Cardiac fibroblast (primary cell): Measurements from ENCODE around the gene MEI1.

Experiments
- DNase-seq, 2 donors: peaks; one replicate each; pipeline versions ENCODE4 v3.0.0 to v3.0.0-alpha.2; 2010; ENCODE audit warnings: low read depth in 2 of 2
- H3K4me3 ChIP-seq, 2 donors: replicated peaks in 1 of 2; 1 replicate in 1 of 2; 2 replicates in 1 of 2; pipeline ENCODE4 v1.5.1; 2011; ENCODE audit warnings: low read depth in 2 of 2, low read length in 2 of 2, mild to moderate bottlenecking in 2 of 2, moderate library complexity in 1 of 2
- CTCF ChIP-seq: IDR thresholded peaks from one replicate; pipeline ENCODE4 v1.5.1; 2011; ENCODE audit warnings: low read depth, mild to moderate bottlenecking, low read length, inconsistent platforms

The MEI1 gene

GRCh38 chr22:41758231-41758630 is 58.9 kb downstream of the MEI1 start:
- no peak for TF ChIP-seq CTCF
- DNase-seq = no peak
- H3K4me3 ChIP-seq = no peak overlapping the region

GRCh38 chr22:41762980-41763779 is 63.9 kb downstream of the MEI1 start:
- H3K4me3 ChIP-seq = no peak overlapping the region
- peak; percentile 30 for TF ChIP-seq CTCF
- DNase-seq = peak; percentile 21 to 22

GRCh38 chr22:41766476-41766875 is 67.2 kb downstream of the MEI1 start:
- H3K4me3 ChIP-seq = no peak overlapping the region
- TF ChIP-seq CTCF = no peak
- DNase-seq = no peak

GRCh38 chr22:41768430-41768829 is 69.1 kb downstream of the MEI1 start:
- H3K4me3 ChIP-seq = no peak overlapping the region
- peak; percentile 31 to 68 for DNase-seq
- TF ChIP-seq CTCF = no peak

GRCh38 chr22:41770715-41771468 is 71.6 kb downstream of the MEI1 start:
- no peak overlapping the region for H3K4me3 ChIP-seq
- TF ChIP-seq CTCF = no peak
- DNase-seq = no peak

GRCh38 chr22:41772198-41772597 is 72.9 kb downstream of the MEI1 start:
- no peak for TF ChIP-seq CTCF
- no peak for DNase-seq
- no peak overlapping the region for H3K4me3 ChIP-seq
